ENCODE results near the gene CENPS.

The CENPS gene

DNA sequence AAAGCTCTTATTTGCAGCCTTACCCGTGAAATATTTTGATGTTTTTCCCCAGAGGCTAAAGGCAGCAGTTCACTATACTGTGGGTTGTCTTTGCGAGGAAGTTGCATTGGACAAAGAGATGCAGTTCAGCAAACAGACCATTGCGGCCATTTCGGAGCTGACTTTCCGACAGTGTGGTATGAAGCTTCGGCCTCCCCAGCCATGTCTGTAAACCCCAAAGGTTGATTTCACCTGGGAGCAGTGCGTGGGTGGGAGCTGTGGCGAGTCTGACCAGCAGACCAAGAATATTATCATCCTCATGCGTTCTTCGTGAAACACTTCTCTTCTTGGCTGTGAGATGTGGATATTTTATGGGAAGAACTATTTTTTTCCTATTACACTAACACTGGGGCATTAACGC lies 3.6 kb downstream of the CENPS start:
- H3K36me3 ChIP-seq (ENCODE audit: control insufficient read depth, insufficient read depth, low read length): no peaks in the 10 kb centered on the region
- no peak overlapping the region for H2AFZ ChIP-seq
- H3K4me1 ChIP-seq: no peaks in the 10 kb centered on the region
- no peak overlapping the region for H3K27ac ChIP-seq
- TF ChIP-seq, protein P1, sequence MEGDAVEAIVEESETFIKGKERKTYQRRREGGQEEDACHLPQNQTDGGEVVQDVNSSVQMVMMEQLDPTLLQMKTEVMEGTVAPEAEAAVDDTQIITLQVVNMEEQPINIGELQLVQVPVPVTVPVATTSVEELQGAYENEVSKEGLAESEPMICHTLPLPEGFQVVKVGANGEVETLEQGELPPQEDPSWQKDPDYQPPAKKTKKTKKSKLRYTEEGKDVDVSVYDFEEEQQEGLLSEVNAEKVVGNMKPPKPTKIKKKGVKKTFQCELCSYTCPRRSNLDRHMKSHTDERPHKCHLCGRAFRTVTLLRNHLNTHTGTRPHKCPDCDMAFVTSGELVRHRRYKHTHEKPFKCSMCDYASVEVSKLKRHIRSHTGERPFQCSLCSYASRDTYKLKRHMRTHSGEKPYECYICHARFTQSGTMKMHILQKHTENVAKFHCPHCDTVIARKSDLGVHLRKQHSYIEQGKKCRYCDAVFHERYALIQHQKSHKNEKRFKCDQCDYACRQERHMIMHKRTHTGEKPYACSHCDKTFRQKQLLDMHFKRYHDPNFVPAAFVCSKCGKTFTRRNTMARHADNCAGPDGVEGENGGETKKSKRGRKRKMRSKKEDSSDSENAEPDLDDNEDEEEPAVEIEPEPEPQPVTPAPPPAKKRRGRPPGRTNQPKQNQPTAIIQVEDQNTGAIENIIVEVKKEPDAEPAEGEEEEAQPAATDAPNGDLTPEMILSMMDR (IDR thresholded peaks at IDR 0.05): no peak
- H3K4me2 ChIP-seq (ENCODE audit: low read length): no peak overlapping the region
- H3K27me3 ChIP-seq (ENCODE audit: control insufficient read depth, insufficient read depth, low read length): no peaks in the 10 kb centered on the region
- H3K4me3 ChIP-seq (ENCODE audit: low read depth, low read length): no peak overlapping the region
- H3K9me3 ChIP-seq (ENCODE audit: control insufficient read depth, low read length): no peaks in the 10 kb centered on the region
- H3K9ac ChIP-seq: no peak overlapping the region
- peaks cover 3% of the 10 kb centered on the region for H3K79me2 ChIP-seq

GRCh38 chr1:10434590-10434989 lies 4.4 kb downstream of the CENPS start:
- no peak overlapping the region for H3K9ac ChIP-seq
- H3K4me1 ChIP-seq: no peaks in the 10 kb centered on the region
- H3K79me2 ChIP-seq: peaks cover 3% of the 10 kb centered on the region
- H3K27me3 ChIP-seq (ENCODE audit: control insufficient read depth, insufficient read depth, low read length): no peaks in the 10 kb centered on the region
- no peaks in the 10 kb centered on the region for H3K9me3 ChIP-seq (ENCODE audit: control insufficient read depth, low read length)
- H3K36me3 ChIP-seq (ENCODE audit: control insufficient read depth, insufficient read depth, low read length): no peaks in the 10 kb centered on the region
- H3K4me3 ChIP-seq (ENCODE audit: low read depth, low read length): no peak overlapping the region
- TF ChIP-seq, protein P1 (IDR thresholded peaks at IDR 0.05): no peak
- H3K27ac ChIP-seq: no peak overlapping the region
- H3K4me2 ChIP-seq (ENCODE audit: low read length): no peak overlapping the region
- H2AFZ ChIP-seq: no peak overlapping the region

DNA sequence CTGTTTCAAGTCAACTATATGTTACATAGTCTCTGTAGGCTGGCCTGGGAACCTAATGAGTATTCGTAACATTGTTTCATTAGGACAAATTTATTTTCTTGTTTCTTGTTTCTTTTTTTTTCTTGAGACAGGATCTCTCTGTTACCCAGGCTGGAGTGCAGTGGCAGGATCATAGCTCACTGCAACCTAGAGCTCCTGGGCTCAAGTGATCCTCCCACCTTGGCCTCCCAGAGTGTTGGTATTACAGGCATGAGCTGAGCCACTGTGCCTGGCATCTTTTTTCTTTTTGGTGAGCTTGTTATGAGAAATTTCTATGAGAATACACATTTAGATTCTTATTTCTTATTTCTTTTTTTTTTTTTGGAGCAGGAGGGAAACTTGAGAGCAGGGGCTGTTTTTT lies 6.8 kb downstream of the CENPS start:
- Histone ChIP-seq H3K79me2 (no peaks in the 10 kb centered on the region), H2AFZ (no peak overlapping the region), H3K4me2 (ENCODE audit: low read length) (no peak overlapping the region), H3K9me3 (ENCODE audit: control insufficient read depth, low read length) (no peaks in the 10 kb centered on the region), H3K9ac (no peak overlapping the region), H3K27me3 (ENCODE audit: control insufficient read depth, insufficient read depth, low read length) (no peaks in the 10 kb centered on the region), H3K4me1 (no peaks in the 10 kb centered on the region), H3K4me3 (ENCODE audit: low read depth, low read length) (no peak overlapping the region), H3K27ac (no peak overlapping the region), H3K36me3 (ENCODE audit: control insufficient read depth, insufficient read depth, low read length) (no peaks in the 10 kb centered on the region)
- TF ChIP-seq, protein P1 (IDR thresholded peaks at IDR 0.05): no peak

DNA sequence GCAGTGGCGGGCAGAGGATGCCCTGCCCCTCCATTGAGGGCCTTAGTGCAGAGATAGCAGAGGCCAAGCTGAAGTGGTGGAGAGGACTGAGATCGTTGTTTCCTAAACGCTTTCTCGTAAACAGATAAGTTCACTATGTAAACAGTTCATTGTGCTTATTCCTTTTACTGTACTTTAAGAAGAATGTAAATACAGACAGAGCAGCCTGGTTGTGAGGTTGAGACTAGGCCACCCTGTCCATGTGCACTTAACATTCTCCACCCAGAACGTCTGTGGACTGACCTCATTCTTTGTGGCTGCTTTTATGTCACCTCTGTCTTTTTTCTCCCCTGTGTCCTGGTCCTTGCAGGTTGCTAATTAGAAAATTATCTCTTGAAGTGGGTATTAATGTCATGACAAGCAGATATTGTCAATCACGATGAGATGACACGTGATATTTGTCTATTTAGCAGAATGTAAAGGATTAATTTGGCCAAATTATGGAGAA lies 8.5 kb downstream of the CENPS start:
- Histone ChIP-seq H3K9ac (no peak overlapping the region), H2AFZ (no peak overlapping the region), H3K27ac (no peak overlapping the region), H3K4me1 (no peaks in the 10 kb centered on the region), H3K36me3 (ENCODE audit: control insufficient read depth, insufficient read depth, low read length) (no peaks in the 10 kb centered on the region), H3K9me3 (ENCODE audit: control insufficient read depth, low read length) (no peaks in the 10 kb centered on the region), H3K27me3 (ENCODE audit: control insufficient read depth, insufficient read depth, low read length) (no peaks in the 10 kb centered on the region), H3K4me3 (ENCODE audit: low read depth, low read length) (no peak overlapping the region), H3K4me2 (ENCODE audit: low read length) (no peak overlapping the region), H3K79me2 (no peaks in the 10 kb centered on the region)
- TF ChIP-seq, protein P1 (IDR thresholded peaks at IDR 0.05): no peak

GRCh38 chr1:10440305-10440704 lies 10.1 kb downstream of the CENPS start:
- H3K9ac ChIP-seq: no peak overlapping the region
- no peaks in the 10 kb centered on the region for H3K4me1 ChIP-seq
- no peaks in the 10 kb centered on the region for H3K9me3 ChIP-seq (ENCODE audit: control insufficient read depth, low read length)
- H3K27me3 ChIP-seq (ENCODE audit: control insufficient read depth, insufficient read depth, low read length): no peaks in the 10 kb centered on the region
- no peak overlapping the region for H3K4me3 ChIP-seq (ENCODE audit: low read depth, low read length)
- H3K79me2 ChIP-seq: no peaks in the 10 kb centered on the region
- no peak overlapping the region for H2AFZ ChIP-seq
- H3K36me3 ChIP-seq (ENCODE audit: control insufficient read depth, insufficient read depth, low read length): no peaks in the 10 kb centered on the region
- H3K27ac ChIP-seq: no peak overlapping the region
- TF ChIP-seq, protein P1 (IDR thresholded peaks at IDR 0.05): no peak
- H3K4me2 ChIP-seq (ENCODE audit: low read length): no peak overlapping the region

All from parathyroid adenoma (tissue), 2 donors.